GM19395 (cell line): Measurements from ENCODE around the gene FAM240B.

Experiments
- ATAC-seq: cut with Tn5 transposase; IDR thresholded peaks from one replicate; pipeline ENCODE4 v1.9.1; 2021; ENCODE audit warnings: mild to moderate bottlenecking, moderate library complexity; ENCODE audit not compliant: unreplicated experiment

FAM240B gene

GRCh38 chr9:38670542-38671371 lies 49.2 kb downstream of the FAM240B start:
- ATAC-seq, result no peak

GRCh38 chr9:38668791-38669466 lies 51.0 kb downstream of the FAM240B start:
- ATAC-seq, result no peak

GRCh38 chr9:38662763-38663593 lies 57.0 kb downstream of the FAM240B start:
- ATAC-seq, result no peak

- no peak for ATAC-seq
These were observed 60.4 kb downstream of the FAM240B start for GRCh38 chr9:38659538-38659937.

- ATAC-seq, result no peak
These were observed 63.0 kb downstream of the FAM240B start for GRCh38 chr9:38656896-38657295.

- no peak for ATAC-seq
These were observed 67.4 kb downstream of the FAM240B start for GRCh38 chr9:38652486-38652885.

- no peak for ATAC-seq
These were observed 67.9 kb downstream of the FAM240B start for GRCh38 chr9:38652044-38652443.

GRCh38 chr9:38651400-38652042 lies 68.4 kb downstream of the FAM240B start:
- ATAC-seq, result no peak

- no peak for ATAC-seq
These were observed 69.4 kb downstream of the FAM240B start for GRCh38 chr9:38650564-38650963.

GRCh38 chr9:38649731-38650363 lies 70.1 kb downstream of the FAM240B start:
- ATAC-seq, result no peak

GRCh38 chr9:38644601-38645000 lies 75.3 kb downstream of the FAM240B start:
- ATAC-seq, result no peak
